Measurements from ENCODE around the gene UBE2H.

The UBE2H gene

DNA sequence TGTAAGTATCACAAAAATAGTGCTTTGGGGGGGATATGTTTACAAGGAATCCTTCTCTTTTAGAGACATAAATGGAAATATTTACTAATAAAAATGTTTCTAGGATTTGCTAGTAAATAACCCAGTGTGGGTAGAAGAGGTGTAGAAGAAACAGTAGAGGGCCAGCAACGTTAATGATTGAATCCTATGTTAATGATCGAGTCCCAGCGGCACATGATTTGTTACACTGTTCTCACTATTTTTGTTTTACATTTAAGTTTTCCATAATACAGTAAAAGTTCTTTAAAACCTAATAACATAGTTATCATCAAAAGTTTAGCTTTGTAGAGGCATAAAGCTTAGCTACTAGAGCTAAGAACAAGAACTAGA is 66.0 kb downstream of the UBE2H start:
- H3K9me3 ChIP-seq (ENCODE audit: control insufficient read depth, insufficient read depth, low read length): 0 out of 2 replicates have a peak, but pooled peaks cover 3% of the 10 kb centered on the region
- peaks cover 3% of the 10 kb centered on the region; the same call in 1 of the 2 replicates for H3K4me1 ChIP-seq (ENCODE audit: insufficient read depth, low read length)
- H3K36me3 ChIP-seq (ENCODE audit: insufficient read depth, low read length): no peaks in the 10 kb centered on the region
- no peak overlapping the region for H3K9ac ChIP-seq (ENCODE audit: low read depth, low read length)

DNA sequence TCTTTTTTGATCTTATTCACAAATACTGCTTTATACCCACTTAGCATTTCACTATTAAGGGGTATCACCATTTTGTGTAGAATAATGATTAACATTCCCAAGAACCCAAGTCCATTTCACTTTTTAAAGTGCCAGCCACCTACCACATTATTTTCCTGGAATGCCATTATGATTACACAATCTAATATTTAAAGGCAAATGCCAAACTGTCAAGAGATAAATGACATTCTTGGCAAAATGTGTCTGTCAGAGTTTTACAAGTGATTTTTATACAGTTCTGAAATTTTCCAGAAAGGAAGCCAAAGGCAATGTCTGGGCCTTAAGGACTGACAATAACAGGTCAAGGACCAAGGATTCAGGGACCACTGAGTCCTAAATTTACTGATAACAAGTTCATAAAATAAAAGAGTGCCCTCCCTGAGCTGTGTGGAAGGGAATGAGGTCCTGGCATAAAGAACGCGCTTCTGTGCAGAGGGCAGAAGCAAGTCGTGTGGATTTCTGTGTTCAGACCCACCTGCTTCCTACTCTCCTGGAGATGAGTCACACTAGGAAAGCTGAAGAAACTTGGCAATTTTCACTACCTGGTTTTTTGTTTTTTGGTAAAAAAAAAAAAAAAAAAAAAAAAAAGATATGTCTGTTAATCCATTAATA is 66.5 kb downstream of the UBE2H start:
- Histone ChIP-seq H3K9me3 (ENCODE audit: control insufficient read depth, insufficient read depth, low read length) (0 out of 2 replicates have a peak, but pooled peaks cover 3% of the 10 kb centered on the region), H3K36me3 (ENCODE audit: insufficient read depth, low read length) (no peaks in the 10 kb centered on the region), H3K9ac (ENCODE audit: low read depth, low read length) (no peak overlapping the region), H3K4me1 (ENCODE audit: insufficient read depth, low read length) (peaks cover 7% of the 10 kb centered on the region; the same call in 1 of the 2 replicates)

GRCh38 chr7:129884495-129884894 is 68.3 kb downstream of the UBE2H start:
- Histone ChIP-seq H3K4me1 (ENCODE audit: insufficient read depth, low read length) (peaks cover 19% of the 10 kb centered on the region), H3K9ac (ENCODE audit: low read depth, low read length) (no peak overlapping the region), H3K36me3 (ENCODE audit: insufficient read depth, low read length) (no peaks in the 10 kb centered on the region), H3K9me3 (ENCODE audit: control insufficient read depth, insufficient read depth, low read length) (0 out of 2 replicates have a peak, but pooled peaks cover 3% of the 10 kb centered on the region)

- Histone ChIP-seq H3K9ac (ENCODE audit: low read depth, low read length) (no peak overlapping the region), H3K36me3 (ENCODE audit: insufficient read depth, low read length) (no peaks in the 10 kb centered on the region)
Observed at GRCh38 chr7:129883151-129883550, 69.6 kb downstream of the UBE2H start.

DNA sequence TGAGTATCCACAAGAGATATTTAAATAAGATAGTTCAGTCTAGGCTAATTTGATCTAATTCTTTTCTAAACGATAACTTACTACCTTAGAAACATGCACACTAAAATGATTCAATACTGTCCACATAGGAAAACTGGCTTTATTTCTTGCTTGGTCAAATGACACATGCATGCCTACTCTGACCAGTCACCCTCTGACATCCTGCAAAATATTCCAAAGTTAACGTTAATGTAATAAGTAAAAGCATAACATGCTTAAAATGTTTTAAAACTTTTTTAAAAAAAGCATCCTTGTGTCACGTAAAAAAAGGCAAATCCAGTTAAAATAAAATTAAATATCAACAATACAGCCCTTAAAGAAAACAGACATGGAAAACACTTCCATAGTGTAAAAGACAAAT is 70.2 kb downstream of the UBE2H start:
- Histone ChIP-seq H3K9me3 (ENCODE audit: control insufficient read depth, insufficient read depth, low read length) (0 out of 2 replicates have a peak, but pooled peaks cover 3% of the 10 kb centered on the region), H3K36me3 (ENCODE audit: insufficient read depth, low read length) (no peaks in the 10 kb centered on the region), H3K4me1 (ENCODE audit: insufficient read depth, low read length) (peaks cover 26% of the 10 kb centered on the region), H3K9ac (ENCODE audit: low read depth, low read length) (no peak overlapping the region)

More at GRCh38 chr7:129883151-129883550, 69.6 kb downstream of the UBE2H start:
- H3K9me3 ChIP-seq (ENCODE audit: control insufficient read depth, insufficient read depth, low read length): 0 out of 2 replicates have a peak, but pooled peaks cover 3% of the 10 kb centered on the region
- H3K4me1 ChIP-seq (ENCODE audit: insufficient read depth, low read length): peaks cover 26% of the 10 kb centered on the region

DNA sequence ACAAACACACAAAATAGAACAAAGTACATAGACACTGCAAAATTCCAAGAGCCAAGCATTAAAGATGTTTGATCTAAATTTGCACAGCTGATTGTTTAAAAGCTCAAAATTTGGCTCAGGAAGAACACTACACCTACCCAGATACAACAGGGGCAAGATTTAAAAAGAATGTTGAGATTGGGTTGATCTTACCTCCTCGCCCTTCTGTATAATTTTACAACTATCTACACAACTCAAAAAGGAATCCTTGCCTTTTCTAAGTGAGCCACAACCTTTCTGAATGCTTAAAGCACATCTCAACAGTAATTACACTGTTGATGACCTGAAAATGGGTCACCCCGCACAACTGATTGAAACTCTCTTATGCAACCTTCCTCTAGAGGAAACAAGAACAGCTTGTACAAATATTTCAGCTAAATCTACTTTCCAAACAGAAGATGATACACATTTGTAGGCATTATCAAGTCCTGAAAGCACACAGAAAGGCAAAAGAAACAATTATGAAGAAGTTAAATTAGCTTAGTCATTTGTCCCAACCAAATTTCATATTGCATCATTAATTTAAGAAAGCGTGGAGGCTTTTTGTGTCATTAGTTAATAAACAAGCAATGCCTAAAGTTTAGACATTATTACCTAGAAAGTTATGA is 75.5 kb downstream of the UBE2H start:
- Histone ChIP-seq H3K4me1 (ENCODE audit: insufficient read depth, low read length) (peaks cover 35% of the 10 kb centered on the region), H3K9ac (ENCODE audit: low read depth, low read length) (no peak overlapping the region), H3K9me3 (ENCODE audit: control insufficient read depth, insufficient read depth, low read length) (no peaks in the 10 kb centered on the region), H3K36me3 (ENCODE audit: insufficient read depth, low read length) (no peaks in the 10 kb centered on the region)

GRCh38 chr7:129875745-129876411 is 76.9 kb downstream of the UBE2H start:
- Histone ChIP-seq H3K9ac (ENCODE audit: low read depth, low read length) (no peak overlapping the region), H3K36me3 (ENCODE audit: insufficient read depth, low read length) (no peaks in the 10 kb centered on the region), H3K4me1 (ENCODE audit: insufficient read depth, low read length) (peaks cover 25% of the 10 kb centered on the region), H3K9me3 (ENCODE audit: control insufficient read depth, insufficient read depth, low read length) (no peaks in the 10 kb centered on the region)

GRCh38 chr7:129875160-129875559 is 77.6 kb downstream of the UBE2H start:
- no peaks in the 10 kb centered on the region for H3K36me3 ChIP-seq (ENCODE audit: insufficient read depth, low read length)
- no peaks in the 10 kb centered on the region for H3K9me3 ChIP-seq (ENCODE audit: control insufficient read depth, insufficient read depth, low read length)
- H3K4me1 ChIP-seq (ENCODE audit: insufficient read depth, low read length): peaks cover 20% of the 10 kb centered on the region
- H3K9ac ChIP-seq (ENCODE audit: low read depth, low read length): no peak overlapping the region

GRCh38 chr7:129874722-129875121 is 78.0 kb downstream of the UBE2H start:
- peaks cover 19% of the 10 kb centered on the region for H3K4me1 ChIP-seq (ENCODE audit: insufficient read depth, low read length)
- H3K9ac ChIP-seq (ENCODE audit: low read depth, low read length): no peak overlapping the region
- H3K36me3 ChIP-seq (ENCODE audit: insufficient read depth, low read length): no peaks in the 10 kb centered on the region
- no peaks in the 10 kb centered on the region for H3K9me3 ChIP-seq (ENCODE audit: control insufficient read depth, insufficient read depth, low read length)

- no peaks in the 10 kb centered on the region for H3K36me3 ChIP-seq (ENCODE audit: insufficient read depth, low read length)
- H3K9me3 ChIP-seq (ENCODE audit: control insufficient read depth, insufficient read depth, low read length): no peaks in the 10 kb centered on the region
- H3K4me1 ChIP-seq (ENCODE audit: insufficient read depth, low read length): peaks cover 9% of the 10 kb centered on the region
- H3K9ac ChIP-seq (ENCODE audit: low read depth, low read length): no peak overlapping the region
Observed at GRCh38 chr7:129872054-129872453, 80.7 kb downstream of the UBE2H start.

DNA sequence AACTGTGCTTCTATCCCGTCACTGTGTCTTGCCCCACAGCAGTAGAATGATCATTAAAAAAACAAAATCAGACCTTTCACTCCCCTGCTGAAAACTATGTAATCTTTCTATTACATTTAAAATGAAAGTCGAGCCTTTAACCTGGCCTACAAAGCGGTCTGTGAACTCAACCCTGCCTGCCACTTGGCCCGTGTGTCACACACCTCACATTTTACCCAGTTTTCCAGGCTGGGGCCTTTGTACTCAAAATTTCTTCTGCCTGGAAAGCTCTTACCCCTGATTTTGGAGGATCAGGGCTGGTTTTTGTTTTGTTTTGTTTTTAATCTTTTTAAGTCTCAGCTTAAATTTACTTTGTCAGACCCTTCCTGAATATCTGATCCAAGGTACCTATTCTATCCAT is 82.1 kb downstream of the UBE2H start:
- no peaks in the 10 kb centered on the region for H3K36me3 ChIP-seq (ENCODE audit: insufficient read depth, low read length)
- no peak overlapping the region for H3K9ac ChIP-seq (ENCODE audit: low read depth, low read length)
- no peaks in the 10 kb centered on the region for H3K9me3 ChIP-seq (ENCODE audit: control insufficient read depth, insufficient read depth, low read length)
- no peaks in the 10 kb centered on the region for H3K4me1 ChIP-seq (ENCODE audit: insufficient read depth, low read length)

DNA sequence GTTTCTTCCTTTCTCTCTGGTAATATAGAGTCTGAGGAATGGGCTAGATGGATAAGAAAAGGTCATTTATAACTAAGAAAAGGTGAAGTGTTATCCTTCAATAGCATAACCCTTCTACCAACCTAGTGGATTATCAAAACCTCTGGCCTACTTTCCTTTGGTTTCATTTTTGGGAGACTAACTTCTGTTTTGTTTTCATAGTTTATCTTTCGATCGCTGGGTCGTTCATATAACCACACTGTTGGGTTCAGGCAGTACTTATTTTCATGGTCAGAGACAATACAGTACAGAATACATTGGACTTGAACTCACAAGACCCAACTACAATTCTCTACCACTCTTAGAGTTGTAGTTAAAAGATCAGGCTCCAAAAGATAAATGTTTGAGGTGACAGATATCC is 86.5 kb downstream of the UBE2H start:
- Histone ChIP-seq H3K9ac (ENCODE audit: low read depth, low read length) (no peak overlapping the region), H3K36me3 (ENCODE audit: insufficient read depth, low read length) (no peaks in the 10 kb centered on the region), H3K9me3 (ENCODE audit: control insufficient read depth, insufficient read depth, low read length) (no peaks in the 10 kb centered on the region), H3K4me1 (ENCODE audit: insufficient read depth, low read length) (peaks cover 15% of the 10 kb centered on the region)

DNA sequence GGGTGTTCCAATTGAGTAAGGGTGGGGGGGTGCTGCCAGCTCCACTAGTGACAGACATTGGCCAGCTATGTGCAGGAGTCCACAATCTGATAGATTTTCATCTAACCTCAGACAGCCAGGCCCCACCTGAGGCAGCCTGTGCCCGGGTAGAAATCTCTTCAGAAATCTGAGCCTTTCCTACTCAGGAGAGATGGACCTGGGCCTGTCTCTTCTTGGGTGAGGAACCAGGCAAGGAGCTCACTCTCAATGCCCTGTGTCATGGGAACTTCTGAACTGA is 86.9 kb downstream of the UBE2H start:
- H3K9me3 ChIP-seq (ENCODE audit: control insufficient read depth, insufficient read depth, low read length): no peaks in the 10 kb centered on the region
- no peaks in the 10 kb centered on the region for H3K36me3 ChIP-seq (ENCODE audit: insufficient read depth, low read length)
- H3K4me1 ChIP-seq (ENCODE audit: insufficient read depth, low read length): peaks cover 15% of the 10 kb centered on the region
- no peak overlapping the region for H3K9ac ChIP-seq (ENCODE audit: low read depth, low read length)

DNA sequence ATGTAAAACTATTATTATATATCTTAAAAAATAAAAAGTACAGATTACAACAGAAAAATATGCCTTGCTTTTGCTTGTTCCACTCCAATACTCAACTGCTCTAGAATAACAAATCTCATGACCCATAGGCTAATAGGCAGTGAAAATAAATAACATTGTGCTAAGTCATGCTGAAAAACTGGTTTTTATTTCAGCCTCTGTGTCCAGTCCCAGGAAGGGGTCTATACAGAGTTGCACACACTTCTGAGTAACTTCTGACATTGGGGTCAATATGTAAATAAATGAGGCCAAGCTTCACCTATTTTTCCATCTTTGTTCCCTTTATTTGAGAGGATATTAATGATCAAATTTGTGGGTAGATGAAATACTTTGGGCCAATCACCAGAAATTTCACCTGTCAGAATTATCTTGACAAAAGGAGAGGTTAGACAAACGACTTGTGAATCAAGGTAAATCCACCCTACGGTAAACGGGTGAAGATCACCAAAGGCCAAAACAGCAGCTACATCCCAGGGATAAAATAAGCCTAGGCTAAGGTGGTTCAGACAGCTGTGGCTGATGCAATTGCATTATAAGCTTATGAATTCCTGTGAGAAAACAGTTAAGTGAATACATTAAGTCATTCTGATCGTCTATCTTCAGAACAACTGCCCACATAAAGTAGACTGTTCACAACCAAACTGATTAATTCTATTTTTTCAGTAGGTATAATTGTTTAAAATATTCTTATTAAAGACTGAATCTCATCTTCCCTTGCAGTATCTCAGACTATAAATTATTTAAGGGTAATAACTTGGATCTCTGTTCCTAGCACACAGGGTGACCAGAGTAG is 87.5 kb downstream of the UBE2H start:
- H3K36me3 ChIP-seq (ENCODE audit: insufficient read depth, low read length): no peaks in the 10 kb centered on the region
- peaks cover 15% of the 10 kb centered on the region for H3K4me1 ChIP-seq (ENCODE audit: insufficient read depth, low read length)
- H3K9me3 ChIP-seq (ENCODE audit: control insufficient read depth, insufficient read depth, low read length): no peaks in the 10 kb centered on the region
- H3K9ac ChIP-seq (ENCODE audit: low read depth, low read length): no peak overlapping the region

All from ES-I3 (cell line).